SK-N-MC (cell line): ENCODE results near the gene ZNF462.

Experiments
- DNase-seq: peaks from one replicate; pipeline ENCODE4 v3.0.0-alpha.2; 2011; ENCODE audit warnings: low read depth, low spot score
- H3K27ac ChIP-seq: fragments of 200-600 bp; sonication (generic); 2 replicates; pipeline ENCODE4 v1.5.1; 2016; ENCODE audit warnings: mixed run types
- H3K36me3 ChIP-seq: fragments of 200-600 bp; sonication (generic); 2 replicates; pipeline ENCODE4 v1.6.1; 2017; ENCODE audit warnings: antibody characterized with exemption, low read length, mixed read lengths; ENCODE audit not compliant: insufficient read depth
- H3K4me3 ChIP-seq: fragments of 200-600 bp; sonication (generic); 2 replicates; pipeline ENCODE4 v1.5.1; 2016
- H3K9ac ChIP-seq: fragments of 200-600 bp; sonication (generic); 2 replicates; pipeline ENCODE4 v1.8.0; 2017; ENCODE audit warnings: mixed run types, mixed read lengths; ENCODE audit not compliant: insufficient read length
- H3K9me3 ChIP-seq: fragments of 200-600 bp; sonication (generic); 2 replicates; pipeline ENCODE4 v1.6.1; 2017; ENCODE audit warnings: low read depth, mild to moderate bottlenecking, antibody characterized with exemption, low read length, moderate library complexity, mixed read lengths
- EZH2 ChIP-seq: fragments of 200-600 bp; sonication (generic); IDR thresholded peaks from one replicate; pipeline ENCODE4 v1.6.1; 2017; ENCODE audit warnings: antibody characterized with exemption
- FOXP2 ChIP-seq: optimal IDR thresholded peaks from 2 replicates; pipeline ENCODE3; 2011; ENCODE audit warnings: mild to moderate bottlenecking, moderate library complexity; ENCODE audit not compliant: insufficient read depth; ENCODE audit errors: extremely low read length, control extremely low read depth
- POLR2AphosphoS5 ChIP-seq: IDR thresholded peaks from 2 replicates; pipeline ENCODE4 v1.6.1; 2012; ENCODE audit warnings: mild to moderate bottlenecking, low read depth, low read length, borderline replicate concordance

ZNF462 gene

DNA sequence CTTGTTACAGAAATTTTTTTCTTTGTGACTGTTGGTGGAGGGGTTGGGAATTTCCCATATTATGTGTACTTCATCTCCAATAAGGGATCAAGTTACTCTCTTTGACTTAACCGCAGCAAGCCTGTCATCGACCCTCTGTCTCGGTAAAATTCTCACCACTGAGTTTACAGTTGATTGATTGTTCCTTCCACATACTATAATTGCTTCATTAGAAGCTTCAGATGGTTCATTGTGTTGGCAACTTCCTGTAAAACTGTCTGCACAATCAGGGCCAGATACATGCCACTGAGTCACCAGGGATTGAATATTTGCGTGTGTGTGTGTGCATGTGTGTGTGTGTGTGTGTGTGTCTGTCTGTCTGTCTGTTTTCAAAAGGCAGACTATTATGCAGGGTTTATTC lies 176.6 kb downstream of the ZNF462 start:
- Histone ChIP-seq H3K4me3 (no peak overlapping the region), H3K9ac (no peak overlapping the region), H3K36me3 (no peaks in the 10 kb centered on the region), H3K27ac (no peak overlapping the region), H3K9me3 (no peaks in the 10 kb centered on the region)
- no peak for DNase-seq
- no peak for TF ChIP-seq EZH2
- no peak for TF ChIP-seq FOXP2
- no peak for TF ChIP-seq POLR2AphosphoS5

DNA sequence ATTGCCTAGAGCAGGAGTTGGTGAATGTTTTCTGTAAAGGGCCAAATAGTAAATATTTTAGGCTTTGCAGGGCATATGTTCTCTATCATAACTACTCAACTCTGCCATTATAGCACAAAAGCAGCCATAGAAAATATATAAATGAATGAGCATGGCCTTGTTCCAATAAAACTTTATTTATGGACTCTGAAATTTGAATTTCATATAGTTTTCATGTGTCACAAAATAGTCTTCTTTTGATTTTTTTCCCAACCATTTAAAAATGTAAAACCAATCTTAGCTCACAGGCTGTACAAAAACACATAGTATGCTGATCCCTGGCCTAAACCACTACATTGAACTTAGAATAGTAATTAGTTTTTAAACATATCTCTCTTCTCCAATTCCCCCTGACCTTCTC lies 179.6 kb downstream of the ZNF462 start:
- DNase-seq, result no peak
- no peak for TF ChIP-seq FOXP2
- TF ChIP-seq EZH2, result no peak
- TF ChIP-seq POLR2AphosphoS5, result no peak
- Histone ChIP-seq H3K27ac (no peak overlapping the region), H3K4me3 (no peak overlapping the region), H3K9me3 (no peaks in the 10 kb centered on the region), H3K9ac (no peak overlapping the region), H3K36me3 (no peaks in the 10 kb centered on the region)

DNA sequence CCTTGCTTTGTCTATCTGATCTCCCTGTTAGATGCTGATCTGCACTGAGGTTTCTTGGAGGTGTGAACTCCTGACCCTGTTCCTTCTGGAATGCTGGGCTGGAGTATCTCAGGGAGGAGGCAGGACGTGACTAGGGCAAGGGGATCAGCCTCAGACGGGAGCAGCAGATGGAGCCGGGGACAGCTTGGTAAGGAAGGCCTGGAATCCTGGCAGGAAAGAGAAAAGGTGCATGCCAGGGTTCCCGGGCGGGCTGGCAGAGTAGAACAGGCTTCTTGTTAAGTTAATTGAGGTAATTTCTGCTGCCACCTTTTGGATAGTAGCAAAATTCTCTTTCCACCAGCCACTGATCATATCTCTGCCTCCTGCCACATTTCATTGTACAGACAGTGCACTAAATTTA lies 180.9 kb downstream of the ZNF462 start:
- H3K9ac ChIP-seq, result no peak overlapping the region
- no peaks in the 10 kb centered on the region for H3K9me3 ChIP-seq
- no peak for DNase-seq
- no peak overlapping the region for H3K4me3 ChIP-seq
- TF ChIP-seq POLR2AphosphoS5 (no peak), EZH2 (no peak), FOXP2 (no peak)
- no peak overlapping the region for H3K27ac ChIP-seq
- H3K36me3 ChIP-seq, result no peaks in the 10 kb centered on the region

DNA sequence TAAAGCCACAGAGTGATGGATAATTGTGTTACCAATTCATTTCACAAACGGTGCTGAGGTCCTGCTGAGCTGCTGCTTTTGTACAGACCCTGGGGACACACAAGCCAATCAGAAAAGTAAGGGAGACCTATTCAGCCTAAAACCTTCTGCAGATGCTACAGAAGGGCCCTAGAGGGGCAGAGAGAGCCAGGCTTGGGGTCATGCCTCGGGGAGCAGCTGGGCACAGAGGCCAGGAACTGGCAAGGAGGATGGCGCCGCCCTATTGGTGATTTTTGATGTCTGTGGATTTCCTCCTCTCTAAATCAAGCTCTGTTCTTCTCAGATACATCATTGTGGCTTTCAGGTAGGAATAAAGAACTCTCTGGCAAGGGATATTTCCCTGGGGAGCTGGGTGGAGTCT lies 181.9 kb downstream of the ZNF462 start:
- DNase-seq, result no peak
- TF ChIP-seq EZH2, result no peak
- no peak for TF ChIP-seq POLR2AphosphoS5
- TF ChIP-seq FOXP2, result no peak

DNA sequence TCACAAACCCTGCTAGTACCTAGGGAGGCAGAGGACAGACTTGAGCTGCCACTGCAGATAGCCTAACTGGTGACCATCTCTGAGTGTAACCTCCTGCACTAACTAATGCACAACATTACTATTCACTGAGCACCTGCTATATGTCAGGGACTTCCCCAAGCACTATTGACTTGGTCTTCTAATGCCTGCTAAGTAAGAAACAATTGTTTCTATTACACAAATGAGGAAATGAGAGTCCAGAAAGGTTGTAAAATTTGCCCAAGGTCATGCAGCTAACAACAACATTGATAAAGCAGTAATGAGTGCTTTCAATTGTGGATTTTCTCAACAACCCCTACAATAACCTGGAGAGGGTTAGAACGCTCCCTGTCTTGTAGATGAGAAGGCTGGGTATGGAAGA lies 183.7 kb downstream of the ZNF462 start:
- TF ChIP-seq FOXP2 (no peak), EZH2 (no peak), POLR2AphosphoS5 (no peak)
- DNase-seq, result no peak
- Histone ChIP-seq H3K36me3 (no peaks in the 10 kb centered on the region), H3K9ac (no peak overlapping the region), H3K27ac (no peak overlapping the region), H3K9me3 (no peaks in the 10 kb centered on the region), H3K4me3 (no peak overlapping the region)

More for the DNA sequence above, 181.9 kb downstream of the ZNF462 start:
- Histone ChIP-seq H3K36me3 (no peaks in the 10 kb centered on the region), H3K9me3 (no peaks in the 10 kb centered on the region), H3K27ac (no peak overlapping the region), H3K4me3 (no peak overlapping the region), H3K9ac (no peak overlapping the region)

DNA sequence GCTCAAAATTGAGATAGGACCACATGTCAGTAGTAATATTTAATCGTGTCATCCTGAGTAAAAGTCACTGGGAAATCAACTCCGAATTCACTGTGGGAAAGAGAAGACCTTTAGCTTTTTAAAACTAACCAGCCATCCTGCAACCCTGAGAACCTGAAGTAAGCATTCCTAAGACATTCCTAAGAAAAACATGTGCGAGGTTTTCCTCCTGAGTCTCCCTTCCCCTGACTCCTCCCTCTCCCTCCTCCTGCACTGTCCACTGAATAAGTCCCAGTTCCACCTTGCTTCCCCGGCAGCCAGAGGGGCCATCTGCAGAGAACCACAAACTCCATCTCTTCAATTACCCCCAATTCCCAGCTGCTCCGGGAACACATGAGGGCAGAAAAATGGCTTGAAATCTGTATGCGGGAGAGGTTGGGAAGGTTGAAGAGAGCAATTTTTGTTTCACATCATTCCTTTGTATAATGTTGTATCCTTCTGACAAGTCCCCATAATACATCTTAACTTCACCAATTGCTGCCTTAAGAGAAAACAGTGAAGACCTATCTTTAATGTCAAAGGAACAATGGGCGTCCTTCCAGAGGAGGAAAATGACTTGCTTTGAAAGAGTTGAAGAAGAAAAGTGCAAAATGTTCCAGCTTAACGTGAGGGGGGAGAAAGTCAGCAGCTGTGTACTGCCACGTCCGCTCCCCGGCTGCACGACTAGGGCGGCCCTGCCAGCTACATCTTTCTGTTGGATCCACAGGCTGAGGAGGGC lies 186.3 kb downstream of the ZNF462 start:
- Histone ChIP-seq H3K9ac (no peak overlapping the region), H3K36me3 (no peaks in the 10 kb centered on the region), H3K9me3 (no peaks in the 10 kb centered on the region), H3K27ac (no peak overlapping the region), H3K4me3 (no peak overlapping the region)
- TF ChIP-seq POLR2AphosphoS5, result no peak
- no peak for TF ChIP-seq FOXP2
- no peak for TF ChIP-seq EZH2
- no peak for DNase-seq

DNA sequence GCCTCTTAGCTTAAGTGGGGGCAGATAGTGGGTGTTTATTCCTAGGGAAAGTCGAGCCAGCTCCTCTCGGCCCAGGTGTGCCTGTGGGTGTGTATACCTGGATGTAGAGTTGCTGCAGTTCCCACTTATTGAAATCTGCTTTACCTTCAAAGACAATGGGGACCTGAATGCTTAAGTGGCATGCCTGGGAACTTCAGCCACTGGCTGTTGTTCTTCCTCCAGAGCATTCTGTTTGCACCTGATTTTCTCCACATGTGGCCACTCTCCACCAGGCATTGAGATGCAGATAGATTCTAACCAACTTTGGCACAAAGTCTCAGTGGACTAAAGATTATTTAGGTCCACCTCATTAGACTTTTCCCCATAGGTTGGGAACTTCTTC lies 186.8 kb downstream of the ZNF462 start:
- H3K4me3 ChIP-seq, result no peak overlapping the region
- TF ChIP-seq EZH2 (no peak), FOXP2 (no peak), POLR2AphosphoS5 (no peak)
- no peak overlapping the region for H3K27ac ChIP-seq
- H3K9me3 ChIP-seq, result no peaks in the 10 kb centered on the region
- DNase-seq, result no peak
- no peaks in the 10 kb centered on the region for H3K36me3 ChIP-seq
- H3K9ac ChIP-seq, result no peak overlapping the region

DNA sequence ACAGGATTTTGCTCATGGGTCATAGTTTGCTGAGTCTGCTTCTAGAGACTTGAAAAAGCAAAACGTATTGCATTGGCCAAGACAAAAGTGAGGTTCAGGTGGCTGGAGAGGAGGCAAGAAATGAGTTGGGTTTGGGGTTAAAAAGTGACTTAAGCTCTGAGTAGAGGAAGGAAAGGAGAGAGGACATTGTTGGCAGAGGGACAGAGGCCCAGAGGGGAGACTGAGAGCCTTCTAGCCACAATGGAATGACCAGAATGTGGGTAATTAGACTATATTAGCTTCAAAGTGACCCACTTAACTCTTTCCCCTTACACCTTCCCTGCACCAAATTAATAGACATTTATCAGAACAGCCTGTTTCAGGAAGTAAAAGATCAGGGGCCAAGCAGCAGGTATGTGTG lies 188.4 kb downstream of the ZNF462 start:
- H3K9ac ChIP-seq, result no peak overlapping the region
- no peak for DNase-seq
- TF ChIP-seq EZH2 (no peak), POLR2AphosphoS5 (no peak), FOXP2 (no peak)
- H3K36me3 ChIP-seq, result no peaks in the 10 kb centered on the region
- H3K4me3 ChIP-seq, result no peak overlapping the region
- H3K27ac ChIP-seq, result no peak overlapping the region
- H3K9me3 ChIP-seq, result no peaks in the 10 kb centered on the region

DNA sequence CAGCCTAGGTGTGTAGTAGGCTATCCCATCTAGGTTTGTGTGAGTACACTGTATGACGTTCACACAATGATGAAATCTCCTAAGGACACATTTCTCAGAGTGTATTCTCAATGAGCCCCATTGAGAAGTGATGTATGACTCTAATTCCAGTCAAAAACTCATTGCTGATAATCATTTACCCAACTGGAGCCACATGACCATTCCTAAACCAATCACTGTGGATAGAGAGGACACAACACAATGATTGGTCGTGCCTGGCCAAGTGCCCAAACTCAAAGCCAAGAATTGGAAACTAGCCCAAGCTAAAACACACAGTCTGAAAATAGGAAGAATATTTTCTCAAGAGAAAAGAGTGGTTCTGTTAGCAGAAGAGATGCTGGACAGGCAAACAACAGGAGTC lies 191.2 kb downstream of the ZNF462 start:
- DNase-seq, result no peak

More for the DNA sequence above, 191.2 kb downstream of the ZNF462 start:
- TF ChIP-seq POLR2AphosphoS5, result no peak
- TF ChIP-seq EZH2, result no peak
- no peak for TF ChIP-seq FOXP2
- Histone ChIP-seq H3K36me3 (no peaks in the 10 kb centered on the region), H3K9me3 (no peaks in the 10 kb centered on the region), H3K27ac (no peak overlapping the region), H3K9ac (no peak overlapping the region), H3K4me3 (no peak overlapping the region)
